SK-N-MC (cell line): Measurements from ENCODE around the gene OR4D9.

Source experiments
- DNase-seq: peaks from one replicate; pipeline ENCODE4 v3.0.0-alpha.2; 2011; ENCODE audit warnings: low read depth, low spot score
- H3K27ac ChIP-seq: fragments of 200-600 bp; sonication (generic); 2 replicates; pipeline ENCODE4 v1.5.1; 2016; ENCODE audit warnings: mixed run types
- H3K36me3 ChIP-seq: fragments of 200-600 bp; sonication (generic); 2 replicates; pipeline ENCODE4 v1.6.1; 2017; ENCODE audit warnings: antibody characterized with exemption, low read length, mixed read lengths; ENCODE audit not compliant: insufficient read depth
- H3K4me3 ChIP-seq: fragments of 200-600 bp; sonication (generic); 2 replicates; pipeline ENCODE4 v1.5.1; 2016
- H3K9ac ChIP-seq: fragments of 200-600 bp; sonication (generic); 2 replicates; pipeline ENCODE4 v1.8.0; 2017; ENCODE audit warnings: mixed run types, mixed read lengths; ENCODE audit not compliant: insufficient read length
- H3K9me3 ChIP-seq: fragments of 200-600 bp; sonication (generic); 2 replicates; pipeline ENCODE4 v1.6.1; 2017; ENCODE audit warnings: low read depth, mild to moderate bottlenecking, antibody characterized with exemption, low read length, moderate library complexity, mixed read lengths
- EZH2 ChIP-seq: fragments of 200-600 bp; sonication (generic); IDR thresholded peaks from one replicate; pipeline ENCODE4 v1.6.1; 2017; ENCODE audit warnings: antibody characterized with exemption
- FOXP2 ChIP-seq: optimal IDR thresholded peaks from 2 replicates; pipeline ENCODE3; 2011; ENCODE audit warnings: mild to moderate bottlenecking, moderate library complexity; ENCODE audit not compliant: insufficient read depth; ENCODE audit errors: extremely low read length, control extremely low read depth
- POLR2AphosphoS5 ChIP-seq: IDR thresholded peaks from 2 replicates; pipeline ENCODE4 v1.6.1; 2012; ENCODE audit warnings: mild to moderate bottlenecking, low read depth, low read length, borderline replicate concordance

The OR4D9 gene

GRCh38 chr11:59556115-59556916 is 45.0 kb downstream of the OR4D9 start:
- no peaks in the 10 kb centered on the region for H3K9me3 ChIP-seq
- H3K4me3 ChIP-seq: peak overlapping the region; percentile 93
- H3K9ac ChIP-seq: peak overlapping the region; percentile 88
- TF ChIP-seq EZH2 (no peak), FOXP2 (no peak), POLR2AphosphoS5 (no peak)
- H3K36me3 ChIP-seq: no peaks in the 10 kb centered on the region
- DNase-seq: peak; percentile 85
- H3K27ac ChIP-seq: peak overlapping the region; percentile 93

GRCh38 chr11:59556917-59557348 is 45.6 kb downstream of the OR4D9 start:
- peak overlapping the region; percentile 80 for H3K27ac ChIP-seq
- no peak for DNase-seq

GRCh38 chr11:59558270-59558643 is 46.9 kb downstream of the OR4D9 start:
- peak overlapping the region; percentile 64; the same call in 1 of the 2 replicates for H3K4me3 ChIP-seq
- H3K9ac ChIP-seq: peak overlapping the region; percentile 54
- TF ChIP-seq FOXP2: no peak
- TF ChIP-seq POLR2AphosphoS5: no peak
- TF ChIP-seq EZH2: no peak
- peak overlapping the region; percentile 59; the same call in 1 of the 2 replicates for H3K27ac ChIP-seq
- no peaks in the 10 kb centered on the region for H3K36me3 ChIP-seq
- DNase-seq: no peak
- no peaks in the 10 kb centered on the region for H3K9me3 ChIP-seq

More at GRCh38 chr11:59556917-59557348, 45.6 kb downstream of the OR4D9 start:
- no peaks in the 10 kb centered on the region for H3K36me3 ChIP-seq
- peak overlapping the region; percentile 93 for H3K4me3 ChIP-seq
- TF ChIP-seq POLR2AphosphoS5 (no peak), FOXP2 (no peak), EZH2 (no peak)
- no peaks in the 10 kb centered on the region for H3K9me3 ChIP-seq
- H3K9ac ChIP-seq: peak overlapping the region; percentile 62

GRCh38 chr11:59559886-59560285 is 48.5 kb downstream of the OR4D9 start:
- Histone ChIP-seq H3K9me3 (no peaks in the 10 kb centered on the region), H3K36me3 (no peaks in the 10 kb centered on the region), H3K27ac (no peak overlapping the region), H3K9ac (no peak overlapping the region), H3K4me3 (peak overlapping the region; percentile 93)
- DNase-seq: no peak
- no peak for TF ChIP-seq FOXP2
- TF ChIP-seq POLR2AphosphoS5: no peak
- TF ChIP-seq EZH2: no peak

GRCh38 chr11:59560290-59560701 is 49.0 kb downstream of the OR4D9 start:
- H3K27ac ChIP-seq: peak overlapping the region; percentile 74
- peak overlapping the region; percentile 93 for H3K4me3 ChIP-seq
- peak overlapping the region; percentile 83 for H3K9ac ChIP-seq
- H3K36me3 ChIP-seq: no peaks in the 10 kb centered on the region
- DNase-seq: no peak
- H3K9me3 ChIP-seq: no peaks in the 10 kb centered on the region
- peak; percentile 26; the same call in 1 of the 2 replicates for TF ChIP-seq POLR2AphosphoS5
- TF ChIP-seq FOXP2: no peak

- no peak for DNase-seq
- peak overlapping the region; percentile 74 for H3K27ac ChIP-seq
- H3K9ac ChIP-seq: peak overlapping the region; percentile 83
- H3K4me3 ChIP-seq: peak overlapping the region; percentile 93
- no peaks in the 10 kb centered on the region for H3K9me3 ChIP-seq
- TF ChIP-seq FOXP2 (no peak), EZH2 (no peak), POLR2AphosphoS5 (no peak; the same call in 1 of the 2 replicates)
- H3K36me3 ChIP-seq: no peaks in the 10 kb centered on the region
Measured at GRCh38 chr11:59560702-59561473, 49.5 kb downstream of the OR4D9 start.

- no peak overlapping the region for H3K27ac ChIP-seq
- no peak overlapping the region for H3K9ac ChIP-seq
- DNase-seq: no peak
Measured at GRCh38 chr11:59562292-59562691, 51.0 kb downstream of the OR4D9 start.

More at GRCh38 chr11:59562292-59562691, 51.0 kb downstream of the OR4D9 start:
- Histone ChIP-seq H3K4me3 (no peak overlapping the region), H3K36me3 (no peaks in the 10 kb centered on the region), H3K9me3 (no peaks in the 10 kb centered on the region)
- no peak for TF ChIP-seq EZH2
- TF ChIP-seq FOXP2: no peak
- TF ChIP-seq POLR2AphosphoS5: no peak
